ENCODE results near the gene CFD. TPM values are rescaled to one million over a fixed set of nuclear protein-coding genes. Genes with fewer than 3 reads are reported as not detected.

Gene CFD
- total RNA-seq, 1 donor from 2014 or later = 1.1 TPM

GRCh38 chr19:896434-896833, 37.0 kb downstream of the CFD start:
- Mint-ChIP-seq H3K4me1 (ENCODE audit: low read depth) (peaks cover 1% of the 10 kb centered on the region), H3K27ac (no peak overlapping the region), H3K4me3 (ENCODE audit: low read depth) (no peak overlapping the region), H3K9me3 (ENCODE audit: low read depth) (no peaks in the 10 kb centered on the region), H3K27me3 (no peaks in the 10 kb centered on the region), H3K36me3 (ENCODE audit: insufficient read depth) (peaks cover 5% of the 10 kb centered on the region)
- DNase-seq (ENCODE audit: low spot score, unreplicated experiment) = no peak
- TF ChIP-seq CTCF (IDR thresholded peaks at IDR 0.05; ENCODE audit: unreplicated experiment) = no peak

DNA sequence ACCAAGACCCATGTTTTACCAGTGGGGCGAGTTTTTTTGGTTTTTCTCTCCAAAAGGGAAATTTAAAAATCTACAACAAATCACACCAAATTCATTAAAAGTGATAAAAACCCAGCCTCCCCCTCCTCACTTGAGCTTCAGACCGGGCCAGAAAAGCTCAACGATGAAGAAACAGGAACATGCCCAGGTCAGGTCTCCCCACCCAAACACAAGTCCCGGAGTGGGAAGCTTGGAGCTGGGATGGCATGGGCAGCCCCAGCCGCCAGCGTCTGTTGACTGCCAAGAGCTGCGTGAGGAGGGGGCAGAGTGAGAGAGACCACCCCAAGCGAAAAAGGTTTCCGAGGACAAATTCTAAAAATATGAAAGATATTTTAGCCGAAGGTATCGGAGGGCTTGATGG, 37.5 kb downstream of the CFD start:
- Mint-ChIP-seq H3K27ac (no peak overlapping the region), H3K4me3 (ENCODE audit: low read depth) (no peak overlapping the region), H3K36me3 (ENCODE audit: insufficient read depth) (peaks cover 5% of the 10 kb centered on the region), H3K9me3 (ENCODE audit: low read depth) (no peaks in the 10 kb centered on the region), H3K4me1 (ENCODE audit: low read depth) (peaks cover 1% of the 10 kb centered on the region), H3K27me3 (no peaks in the 10 kb centered on the region)
- TF ChIP-seq CTCF (IDR thresholded peaks at IDR 0.05; ENCODE audit: unreplicated experiment) = no peak
- DNase-seq (ENCODE audit: low spot score, unreplicated experiment) = no peak

- Mint-ChIP-seq H3K36me3 (ENCODE audit: insufficient read depth) (peaks cover 5% of the 10 kb centered on the region), H3K4me3 (ENCODE audit: low read depth) (no peak overlapping the region), H3K9me3 (ENCODE audit: low read depth) (no peaks in the 10 kb centered on the region), H3K4me1 (ENCODE audit: low read depth) (peaks cover 2% of the 10 kb centered on the region), H3K27me3 (no peaks in the 10 kb centered on the region), H3K27ac (no peak overlapping the region)
- TF ChIP-seq CTCF (IDR thresholded peaks at IDR 0.05; ENCODE audit: unreplicated experiment) = peak; percentile 31
- no peak for DNase-seq (ENCODE audit: low spot score, unreplicated experiment)
These were observed 38.1 kb downstream of the CFD start for GRCh38 chr19:897442-898039.

DNA sequence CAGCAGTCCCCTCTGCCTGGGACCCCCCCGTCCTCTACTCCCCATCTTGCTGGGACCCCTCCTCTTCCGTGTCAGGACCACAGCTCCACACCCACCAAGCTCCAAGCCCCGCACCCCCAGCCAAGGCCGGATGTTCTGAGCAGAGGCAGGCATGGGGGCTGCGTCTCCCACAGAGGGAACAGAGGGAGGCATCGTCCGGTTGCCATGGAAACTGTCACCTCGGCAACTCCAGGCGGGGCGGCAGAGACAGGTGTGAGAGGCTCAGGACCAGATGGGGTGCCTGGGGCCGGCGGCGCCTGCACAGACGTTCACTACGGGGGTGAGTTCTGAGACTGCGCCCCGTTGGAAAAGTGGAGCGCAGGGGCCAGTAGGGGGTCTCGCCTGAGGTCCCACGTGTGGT, 39.2 kb downstream of the CFD start:
- TF ChIP-seq CTCF (IDR thresholded peaks at IDR 0.05; ENCODE audit: unreplicated experiment) = no peak
- Mint-ChIP-seq H3K9me3 (ENCODE audit: low read depth) (no peaks in the 10 kb centered on the region), H3K4me3 (ENCODE audit: low read depth) (no peak overlapping the region), H3K27me3 (no peaks in the 10 kb centered on the region), H3K4me1 (ENCODE audit: low read depth) (peaks cover 4% of the 10 kb centered on the region), H3K36me3 (ENCODE audit: insufficient read depth) (peaks cover 5% of the 10 kb centered on the region), H3K27ac (no peak overlapping the region)
- DNase-seq (ENCODE audit: low spot score, unreplicated experiment) = no peak

DNA sequence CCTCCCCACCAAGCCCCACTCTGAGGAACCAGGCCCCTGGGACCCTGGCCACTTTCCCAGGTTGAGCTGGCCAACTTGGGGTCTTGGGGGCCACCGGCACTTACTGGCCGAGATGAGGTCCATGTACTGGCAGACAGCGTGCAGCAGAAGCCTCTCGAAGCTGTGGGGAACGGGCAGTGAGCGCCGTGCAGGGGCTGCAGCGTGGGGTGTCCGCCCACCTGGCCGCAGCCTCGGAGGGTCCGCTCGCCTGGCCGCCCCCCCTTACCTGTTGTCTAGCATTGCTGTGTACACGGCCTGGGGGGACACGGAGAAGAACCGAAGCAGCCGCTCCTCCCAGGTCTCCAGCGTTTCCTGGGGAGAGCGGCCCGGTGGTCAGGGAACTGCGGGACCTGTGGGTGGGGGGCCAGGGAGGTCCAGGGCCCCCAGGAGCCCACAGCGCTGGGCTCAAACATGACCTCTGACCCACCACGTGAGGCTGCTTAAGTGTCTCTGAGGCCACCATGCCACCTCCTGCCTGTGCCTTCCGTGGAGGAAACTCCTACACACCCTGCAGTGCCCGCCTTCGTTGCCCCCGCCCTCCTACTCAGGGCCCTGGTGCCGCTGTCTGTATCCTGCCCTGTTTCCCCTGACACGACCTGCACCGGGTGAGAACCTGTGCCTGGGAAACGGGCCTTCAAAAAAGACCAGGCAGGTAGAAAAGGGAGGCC, 40.0 kb downstream of the CFD start:
- Mint-ChIP-seq H3K27me3 (no peaks in the 10 kb centered on the region), H3K9me3 (ENCODE audit: low read depth) (no peaks in the 10 kb centered on the region), H3K36me3 (ENCODE audit: insufficient read depth) (peaks cover 5% of the 10 kb centered on the region), H3K27ac (no peak overlapping the region), H3K4me1 (ENCODE audit: low read depth) (peaks cover 8% of the 10 kb centered on the region), H3K4me3 (ENCODE audit: low read depth) (no peak overlapping the region)
- no peak for DNase-seq (ENCODE audit: low spot score, unreplicated experiment)
- TF ChIP-seq CTCF (IDR thresholded peaks at IDR 0.05; ENCODE audit: unreplicated experiment) = no peak

All from progenitor cell of endocrine pancreas (in vitro differentiated cells).